Measurements from ENCODE around the gene OASL. TPM values are rescaled to one million over a fixed set of nuclear protein-coding genes. Genes with fewer than 3 reads are reported as not detected.

The OASL gene
- total and polyA plus RNA-seq, 2 of the 4 experiments (the other 2 are of a cell fraction): under 0.01 to 0.05 TPM

GRCh38 chr12:121060149-121061001, 21.3 kb upstream of the OASL start:
- Histone ChIP-seq H3K4me2 (ENCODE audit: low read depth, low read length) (peak overlapping the region; percentile 78), H3K36me3 (ENCODE audit: control insufficient read depth, insufficient read depth, low read length) (no peaks in the 10 kb centered on the region), H2BK15ac (ENCODE audit: low read depth, low read length) (no peak overlapping the region), H3K9me1 (ENCODE audit: insufficient read depth, low read length) (no peaks in the 10 kb centered on the region), H2BK120ac (ENCODE audit: low read depth, low read length) (peak overlapping the region; percentile 44; the same call in 1 of the 2 replicates), H3K18ac (ENCODE audit: low read depth, low read length) (no peak overlapping the region; the same call in 1 of the 2 replicates), H3K14ac (replicated peaks; ENCODE audit: low read depth, low read length) (peak overlapping the region; percentile 75), H3K9me3 (ENCODE audit: control insufficient read depth, insufficient read depth, low read length) (no peaks in the 10 kb centered on the region), H3K23ac (ENCODE audit: low read depth, low read length) (0 out of 2 replicates have a peak overlapping the region, but pooled peaks have one; percentile 33), H3K4me3 (ENCODE audit: insufficient read depth, low read depth, low read length) (peak overlapping the region; percentile 14; the same call in 1 of the 2 replicates), H3K79me1 (ENCODE audit: low read depth in 1 of 2, low read length in 2 of 2) (no peaks in the 10 kb centered on the region), H2AK5ac (ENCODE audit: low read depth, low read length) (no peak overlapping the region), H2AK9ac (replicated peaks; ENCODE audit: low read depth, low read length, poor library complexity) (peak overlapping the region; percentile 72), H3K56ac (ENCODE audit: extremely low read depth, insufficient read depth, low read length) (no peak overlapping the region), H3K27me3 (ENCODE audit: control insufficient read depth, insufficient read depth, low read length) (peaks cover 6% of the 10 kb centered on the region), H4K5ac (ENCODE audit: low read depth, low read length) (no peak overlapping the region; the same call in 1 of the 2 replicates), H3K9ac (ENCODE audit: low read depth, low read length) (peak overlapping the region; percentile 1; the same call in 1 of the 2 replicates), H2AFZ (replicated peaks; ENCODE audit: low read length, poor library complexity) (peak overlapping the region; percentile 92), H3K4me1 (ENCODE audit: control insufficient read depth, insufficient read depth, low read length) (no peaks in the 10 kb centered on the region), H2BK5ac (ENCODE audit: low read depth, low read length, poor library complexity, severe bottlenecking) (no peak overlapping the region), H4K8ac (ENCODE audit: low read depth in 2 of 2, low read length in 2 of 2) (peak overlapping the region in 1 of 2 experiments; percentile 84; a peak in 2 of 4 replicates), H2BK20ac (ENCODE audit: low read depth, low read length) (no peak overlapping the region), H4K20me1 (ENCODE audit: insufficient read depth, low read length) (no peaks in the 10 kb centered on the region), H3K4ac (ENCODE audit: low read depth, low read length) (peak overlapping the region; percentile 68), H3K27ac (ENCODE audit: insufficient read depth, low read length) (no peak overlapping the region), H4K91ac (ENCODE audit: insufficient read depth, low read depth, low read length) (no peak overlapping the region)
- intact Hi-C loops (cut with micrococcal nuclease) (loop anchor here (1.0 to 5.0 kb wide), 4 partner anchors 37 to 622 kb away; no protein-coding TSS in a partner anchor), in situ Hi-C loops (cut with MboI; ENCODE audit: low sequenced_read_pairs) (no loop called here), dilution Hi-C loops (cut with HindIII; ENCODE audit: low sequenced_read_pairs, unreplicated experiment) (no loop called here)
- ATAC-seq (ENCODE audit: low read depth) (peak; percentile 95), DNase-seq (peak; percentile 33)
- 44% methylated on average over 4 of the region's 16 CpGs; no CpG with 5 or more reads in 1 of the 2 experiments for WGBS, 2 experiments (ENCODE audit: extremely low coverage in 2 of 2, insufficient read length in 1 of 2)
- POLR2A ChIA-PET (ENCODE audit: unreplicated experiment): no interaction called here
- CTCF ChIA-PET: interaction anchor here (0.6 to 1.8 kb wide), 7 partner anchors 8 to 105 kb away, joined by 3 to 7 read pairs (median 3); no protein-coding TSS in a partner anchor
- BruUV-seq (replicated peaks): no TSS peak
- TF ChIP-seq RCOR1 (IDR thresholded peaks at IDR 0.05; ENCODE audit: insufficient replicate concordance, low read length) (no peak), SMC3 (IDR thresholded peaks at IDR 0.05; ENCODE audit: low read depth, low read length) (no peak), MAZ (IDR thresholded peaks at IDR 0.05; ENCODE audit: borderline replicate concordance, low read depth, low read length) (peak; percentile 26; the same call in 1 of the 2 replicates), FOS (IDR thresholded peaks at IDR 0.05; ENCODE audit: low read depth, low read length) (no peak), CHD1 (IDR thresholded peaks at IDR 0.05; ENCODE audit: low read depth, low read length) (no peak), ELK1 (IDR thresholded peaks at IDR 0.05; ENCODE audit: borderline replicate concordance, low read depth, low read length) (no peak), RAD21 (IDR thresholded peaks at IDR 0.05; ENCODE audit: low read length) (peak; percentile 39), BHLHE40 (IDR thresholded peaks at IDR 0.05; ENCODE audit: low read depth, low read length) (no peak), POLR2A (IDR thresholded peaks at IDR 0.05; ENCODE audit: low read depth, low read length) (no peak), NFE2L2 (IDR thresholded peaks at IDR 0.05; ENCODE audit: low read depth, low read length) (no peak), RFX5 (IDR thresholded peaks at IDR 0.05; ENCODE audit: low read depth, low read length) (no peak)
- TF ChIP-seq, protein P1, sequence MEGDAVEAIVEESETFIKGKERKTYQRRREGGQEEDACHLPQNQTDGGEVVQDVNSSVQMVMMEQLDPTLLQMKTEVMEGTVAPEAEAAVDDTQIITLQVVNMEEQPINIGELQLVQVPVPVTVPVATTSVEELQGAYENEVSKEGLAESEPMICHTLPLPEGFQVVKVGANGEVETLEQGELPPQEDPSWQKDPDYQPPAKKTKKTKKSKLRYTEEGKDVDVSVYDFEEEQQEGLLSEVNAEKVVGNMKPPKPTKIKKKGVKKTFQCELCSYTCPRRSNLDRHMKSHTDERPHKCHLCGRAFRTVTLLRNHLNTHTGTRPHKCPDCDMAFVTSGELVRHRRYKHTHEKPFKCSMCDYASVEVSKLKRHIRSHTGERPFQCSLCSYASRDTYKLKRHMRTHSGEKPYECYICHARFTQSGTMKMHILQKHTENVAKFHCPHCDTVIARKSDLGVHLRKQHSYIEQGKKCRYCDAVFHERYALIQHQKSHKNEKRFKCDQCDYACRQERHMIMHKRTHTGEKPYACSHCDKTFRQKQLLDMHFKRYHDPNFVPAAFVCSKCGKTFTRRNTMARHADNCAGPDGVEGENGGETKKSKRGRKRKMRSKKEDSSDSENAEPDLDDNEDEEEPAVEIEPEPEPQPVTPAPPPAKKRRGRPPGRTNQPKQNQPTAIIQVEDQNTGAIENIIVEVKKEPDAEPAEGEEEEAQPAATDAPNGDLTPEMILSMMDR (conservative IDR thresholded peaks at IDR 0.05; ENCODE audit: low read depth, low read length): peak; percentile 45
- TF ChIP-seq, protein P2, sequence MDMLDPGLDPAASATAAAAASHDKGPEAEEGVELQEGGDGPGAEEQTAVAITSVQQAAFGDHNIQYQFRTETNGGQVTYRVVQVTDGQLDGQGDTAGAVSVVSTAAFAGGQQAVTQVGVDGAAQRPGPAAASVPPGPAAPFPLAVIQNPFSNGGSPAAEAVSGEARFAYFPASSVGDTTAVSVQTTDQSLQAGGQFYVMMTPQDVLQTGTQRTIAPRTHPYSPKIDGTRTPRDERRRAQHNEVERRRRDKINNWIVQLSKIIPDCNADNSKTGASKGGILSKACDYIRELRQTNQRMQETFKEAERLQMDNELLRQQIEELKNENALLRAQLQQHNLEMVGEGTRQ (IDR thresholded peaks at IDR 0.05; ENCODE audit: low read depth, low read length): no peak

All from IMR-90 (cell line).